H9 (cell line): ENCODE measurements around the gene ETFA. TPM values are rescaled to one million over a fixed set of nuclear protein-coding genes. Genes with fewer than 3 reads are reported as not detected.

Experiments used
- DNase-seq: peaks from one replicate; pipeline ENCODE4 v3.0.0-alpha.2; 2017
- H2AFZ ChIP-seq: one replicate; pipeline ENCODE4 v1.6.1; 2013; ENCODE audit warnings: mild to moderate bottlenecking, low read length, control low read depth, moderate library complexity
- H2AK5ac ChIP-seq: 2 replicates; pipeline ENCODE4 v1.6.1; 2013; ENCODE audit warnings: low read length, control low read depth, mixed read lengths; ENCODE audit not compliant: insufficient read length
- H2BK120ac ChIP-seq: one replicate; pipeline ENCODE4 v1.6.1; 2013; ENCODE audit warnings: low read depth, mild to moderate bottlenecking, low read length, control low read depth, inconsistent platforms; ENCODE audit not compliant: poor library complexity, severe bottlenecking
- H2BK12ac ChIP-seq: 2 replicates; pipeline ENCODE4 v1.6.1; 2013; ENCODE audit warnings: low read length, control low read depth, mixed read lengths, low read depth; ENCODE audit not compliant: insufficient read length
- H2BK15ac ChIP-seq: 2 replicates; pipeline ENCODE4 v1.6.1; 2013; ENCODE audit warnings: low read depth, low read length, control low read depth
- H2BK20ac ChIP-seq: one replicate; pipeline ENCODE4 v1.6.1; 2013; ENCODE audit warnings: low read depth, mild to moderate bottlenecking, low read length, control low read depth, inconsistent platforms; ENCODE audit not compliant: poor library complexity, severe bottlenecking
- H2BK5ac ChIP-seq: 2 replicates; pipeline ENCODE4 v1.6.1; 2013; ENCODE audit warnings: low read length, control low read depth, mixed read lengths; ENCODE audit not compliant: insufficient read length
- H3K14ac ChIP-seq: 2 replicates; pipeline ENCODE4 v1.6.1; 2013; ENCODE audit warnings: low read length, control low read depth; ENCODE audit not compliant: insufficient read depth
- H3K18ac ChIP-seq: 2 replicates; pipeline ENCODE4 v1.6.1; 2013; ENCODE audit warnings: low read depth, mild to moderate bottlenecking, mixed read lengths, low read length, control low read depth; ENCODE audit not compliant: insufficient read length
- H3K23ac ChIP-seq: 2 replicates; pipeline ENCODE4 v1.6.1; 2013; ENCODE audit warnings: low read length, control low read depth, mixed read lengths, low read depth; ENCODE audit not compliant: insufficient read length
- H3K23me2 ChIP-seq: 2 replicates; pipeline ENCODE4 v1.6.1; 2013; ENCODE audit warnings: low read depth, mild to moderate bottlenecking, mixed read lengths, low read length, control low read depth; ENCODE audit not compliant: insufficient read length, poor library complexity, severe bottlenecking
- H3K27ac ChIP-seq: 2 replicates; pipeline ENCODE4 v1.5.1; 2013; ENCODE audit warnings: low read length, control low read depth, mixed read lengths, low read depth; ENCODE audit not compliant: insufficient read length
- H3K27me3 ChIP-seq: 2 replicates; pipeline ENCODE4 v1.6.1; 2013; ENCODE audit warnings: low read length, control low read depth, inconsistent platforms; ENCODE audit not compliant: insufficient read depth
- H3K4ac ChIP-seq: 2 replicates; pipeline ENCODE4 v1.6.1; 2013; ENCODE audit warnings: low read depth, mild to moderate bottlenecking, control low read depth, inconsistent platforms, low read length, moderate library complexity
- H3K4me1 ChIP-seq: 2 replicates; pipeline ENCODE4 v1.6.1; 2013; ENCODE audit warnings: low read length, control low read depth, inconsistent platforms; ENCODE audit not compliant: insufficient read depth
- H3K4me2 ChIP-seq: 2 replicates; pipeline ENCODE4 v1.6.1; 2013; ENCODE audit warnings: low read length, control low read depth, mixed read lengths; ENCODE audit not compliant: insufficient read length, insufficient read depth
- H3K56ac ChIP-seq: 2 replicates; pipeline ENCODE4 v1.6.1; 2013; ENCODE audit warnings: low read depth, mild to moderate bottlenecking, mixed read lengths, low read length, control low read depth; ENCODE audit not compliant: insufficient read length
- H3K79me1 ChIP-seq: 2 replicates; pipeline ENCODE4 v1.6.1; 2013; ENCODE audit warnings: low read depth, mild to moderate bottlenecking, moderate library complexity, low read length, control low read depth, inconsistent platforms; ENCODE audit not compliant: insufficient read depth, poor library complexity, severe bottlenecking
- H3K79me2 ChIP-seq: 2 replicates; pipeline ENCODE4 v1.6.1; 2013; ENCODE audit warnings: low read length, control low read depth, inconsistent platforms; ENCODE audit not compliant: insufficient read depth
- H3K9ac ChIP-seq: 2 replicates; pipeline ENCODE4 v1.6.1; 2013; ENCODE audit warnings: low read length, control low read depth, mixed read lengths; ENCODE audit not compliant: insufficient read length; ENCODE audit errors: extremely low read depth
- H3K9me3 ChIP-seq: one replicate; pipeline ENCODE4 v1.6.1; 2013; ENCODE audit warnings: low read depth, low read length, inconsistent platforms; ENCODE audit not compliant: control insufficient read depth
- H3T11ph ChIP-seq: one replicate; pipeline ENCODE4 v1.6.1; 2013; ENCODE audit warnings: mild to moderate bottlenecking, low read length, control low read depth, inconsistent platforms
- H4K20me1 ChIP-seq: one replicate; pipeline ENCODE4 v1.6.1; 2013; ENCODE audit not compliant: control insufficient read depth, insufficient read length, insufficient read depth
- H4K5ac ChIP-seq: 2 replicates; pipeline ENCODE4 v1.6.1; 2013; ENCODE audit warnings: low read depth, mild to moderate bottlenecking, mixed read lengths, low read length, control low read depth; ENCODE audit not compliant: insufficient read length
- H4K8ac ChIP-seq: replicated peaks from 2 replicates; pipeline ENCODE4 v1.6.1; 2013; ENCODE audit warnings: low read length, control low read depth, mixed read lengths, low read depth; ENCODE audit not compliant: insufficient read length
- H4K91ac ChIP-seq: 2 replicates; pipeline ENCODE4 v1.6.1; 2013; ENCODE audit warnings: low read depth, mild to moderate bottlenecking, moderate library complexity, mixed read lengths, low read length, control low read depth; ENCODE audit not compliant: insufficient read length
- H3K27ac Mint-ChIP-seq, 3 experiments: 2 replicates in 2 of 3; 3 replicates in 1 of 3; pipeline ENCODE4 v1.8.0; 2020 to 2021; ENCODE audit warnings: mixed read lengths in 3 of 3, mild to moderate bottlenecking in 1 of 3, moderate library complexity in 1 of 3
- H3K27me3 Mint-ChIP-seq: 2 replicates; pipeline ENCODE4 v1.8.0; 2021; ENCODE audit warnings: low read depth, mild to moderate bottlenecking, moderate library complexity, mixed read lengths
- H3K36me3 Mint-ChIP-seq, 3 experiments: 2 replicates in 2 of 3; 3 replicates in 1 of 3; pipeline ENCODE4 v1.8.0; 2020 to 2021; ENCODE audit warnings: low read depth in 3 of 3, mixed read lengths in 3 of 3; ENCODE audit not compliant: insufficient read depth in 1 of 3
- H3K4me1 Mint-ChIP-seq, 2 experiments: 2 replicates each; pipeline ENCODE4 v1.8.0; 2020; ENCODE audit warnings: mixed read lengths in 2 of 2
- H3K4me3 Mint-ChIP-seq, 2 experiments: 2 replicates in 1 of 2; 3 replicates in 1 of 2; pipeline ENCODE4 v1.8.0; 2020 to 2021; ENCODE audit warnings: mild to moderate bottlenecking in 2 of 2, mixed read lengths in 2 of 2, moderate library complexity in 1 of 2
- H3K9me3 Mint-ChIP-seq, 2 experiments: 2 replicates in 1 of 2; 3 replicates in 1 of 2; pipeline ENCODE4 v1.8.0; 2020; ENCODE audit warnings: mild to moderate bottlenecking in 2 of 2, mixed read lengths in 2 of 2, moderate library complexity in 1 of 2
- WGBS: extraction: QIAGEN DNeasy Blood & Tissue Kit; methylation state at CpG from one replicate; pipeline ENCODE4 v1.1.7; 2013; ENCODE audit warnings: missing lambda C conversion rate, low lambda C conversion rate, mixed read lengths; ENCODE audit not compliant: insufficient read length; ENCODE audit errors: extremely low coverage; 5-methylcytosine and 5-hydroxymethylcytosine counted together
- total RNA-seq: library from RNA; stranded (reverse); gene quantifications from 2 replicates; pipeline ENCODE4 v1.2.1, GENCODE V29; 2021
- TF ChIP-seq, protein P1 (sequence below): fragments of 200-600 bp; sonication (generic); conservative IDR thresholded peaks from 3 replicates; pipeline ENCODE4 v1.8.0; 2021; ENCODE audit warnings: antibody characterized with exemption, mild to moderate bottlenecking

ETFA gene
- total RNA-seq, 1 experiment from 2014 or later, result 109 TPM

DNA sequence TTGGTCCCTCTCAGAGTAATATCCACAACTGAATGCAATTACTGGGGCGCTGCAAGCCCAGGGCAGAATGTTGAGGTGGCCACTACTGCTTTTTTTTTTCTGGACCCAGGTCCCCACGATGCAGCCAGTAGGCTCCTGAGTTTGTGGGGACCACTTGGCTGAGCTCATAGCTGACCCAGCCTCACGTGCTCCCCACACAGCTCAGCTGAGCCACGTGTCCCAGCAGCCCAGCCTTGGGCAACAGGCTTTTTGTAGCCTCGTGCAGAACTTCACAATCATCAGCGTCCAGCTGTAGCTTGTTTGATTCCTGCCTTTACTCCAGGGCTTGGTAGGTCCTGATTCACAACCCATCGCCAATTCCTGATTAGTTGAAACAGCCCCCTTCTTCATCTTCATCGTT is 117.3 kb downstream of the ETFA start:
- H3K9me3 ChIP-seq, result no peaks in the 10 kb centered on the region
- no peaks in the 10 kb centered on the region for H3K79me2 ChIP-seq
- H2BK5ac ChIP-seq, result no peak overlapping the region
- H3K4me2 ChIP-seq, result no peak overlapping the region
- no peak overlapping the region for H2BK20ac ChIP-seq
- H3K79me1 ChIP-seq, result no peaks in the 10 kb centered on the region
- WGBS, result no CpG with 5 or more reads among the region's 8 CpGs
- no peaks in the 10 kb centered on the region for H3K23me2 ChIP-seq
- TF ChIP-seq, protein P1, sequence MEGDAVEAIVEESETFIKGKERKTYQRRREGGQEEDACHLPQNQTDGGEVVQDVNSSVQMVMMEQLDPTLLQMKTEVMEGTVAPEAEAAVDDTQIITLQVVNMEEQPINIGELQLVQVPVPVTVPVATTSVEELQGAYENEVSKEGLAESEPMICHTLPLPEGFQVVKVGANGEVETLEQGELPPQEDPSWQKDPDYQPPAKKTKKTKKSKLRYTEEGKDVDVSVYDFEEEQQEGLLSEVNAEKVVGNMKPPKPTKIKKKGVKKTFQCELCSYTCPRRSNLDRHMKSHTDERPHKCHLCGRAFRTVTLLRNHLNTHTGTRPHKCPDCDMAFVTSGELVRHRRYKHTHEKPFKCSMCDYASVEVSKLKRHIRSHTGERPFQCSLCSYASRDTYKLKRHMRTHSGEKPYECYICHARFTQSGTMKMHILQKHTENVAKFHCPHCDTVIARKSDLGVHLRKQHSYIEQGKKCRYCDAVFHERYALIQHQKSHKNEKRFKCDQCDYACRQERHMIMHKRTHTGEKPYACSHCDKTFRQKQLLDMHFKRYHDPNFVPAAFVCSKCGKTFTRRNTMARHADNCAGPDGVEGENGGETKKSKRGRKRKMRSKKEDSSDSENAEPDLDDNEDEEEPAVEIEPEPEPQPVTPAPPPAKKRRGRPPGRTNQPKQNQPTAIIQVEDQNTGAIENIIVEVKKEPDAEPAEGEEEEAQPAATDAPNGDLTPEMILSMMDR, result no peak
- no peak overlapping the region for H4K91ac ChIP-seq
- peaks cover 24 to 27% of the 10 kb centered on the region in 2 experiments for H3K4me1 Mint-ChIP-seq
- H3K23ac ChIP-seq, result no peak overlapping the region
- no peak overlapping the region for H3K14ac ChIP-seq
- H4K20me1 ChIP-seq, result no peaks in the 10 kb centered on the region
- peak overlapping the region; percentile 38 to 73 (median 55); a peak in 3 of 7 replicates for H3K27ac Mint-ChIP-seq
- H3K27me3 Mint-ChIP-seq, result peaks cover 28% of the 10 kb centered on the region
- H3K4ac ChIP-seq, result no peak overlapping the region
- H2BK12ac ChIP-seq, result no peak overlapping the region
- no peak overlapping the region for H3K27ac ChIP-seq
- no peak overlapping the region for H3K18ac ChIP-seq
- no peak overlapping the region for H2BK120ac ChIP-seq
- H3K9me3 Mint-ChIP-seq, result no peaks in the 10 kb centered on the region
- no peak for DNase-seq
- H2AFZ ChIP-seq, result no peak overlapping the region
- H4K8ac ChIP-seq, result no peak overlapping the region
- peaks cover 0 to 1% (median 0%) of the 10 kb centered on the region in 3 experiments; a peak in 1 of 7 replicates for H3K36me3 Mint-ChIP-seq
- H3K4me1 ChIP-seq, result no peaks in the 10 kb centered on the region
- H2AK5ac ChIP-seq, result no peak overlapping the region
- H2BK15ac ChIP-seq, result no peak overlapping the region
- H3K27me3 ChIP-seq, result no peaks in the 10 kb centered on the region; the same call in 1 of the 2 replicates
- H3K9ac ChIP-seq, result no peak overlapping the region
- no peak overlapping the region for H3K56ac ChIP-seq
- H3K4me3 Mint-ChIP-seq, result no peak overlapping the region
- H4K5ac ChIP-seq, result no peak overlapping the region
- no peak overlapping the region for H3T11ph ChIP-seq
